Mesenchymal stem cell (in vitro differentiated cells and primary cell): ENCODE results near the gene ZFX.

ENCODE experiments used
- DNase-seq: peaks from one replicate; pipeline ENCODE4 v3.0.0-alpha.2; 2013
- H2AFZ ChIP-seq: one replicate; pipeline ENCODE4 v1.6.1; 2013; ENCODE audit warnings: low read depth, mild to moderate bottlenecking, control low read depth, inconsistent platforms, low read length, moderate library complexity
- H2AK5ac ChIP-seq: 2 replicates; pipeline ENCODE4 v1.6.1; 2013; ENCODE audit warnings: low read length, moderate library complexity, mild to moderate bottlenecking, inconsistent platforms; ENCODE audit not compliant: severe bottlenecking
- H2BK120ac ChIP-seq: one replicate; pipeline ENCODE4 v1.6.1; 2013; ENCODE audit warnings: low read depth, mild to moderate bottlenecking, inconsistent platforms, low read length, moderate library complexity
- H2BK12ac ChIP-seq, 2 experiments: one replicate each; pipeline ENCODE4 v1.6.1; 2013; ENCODE audit warnings: inconsistent platforms in 2 of 2, low read length in 2 of 2, mild to moderate bottlenecking in 2 of 2, moderate library complexity in 2 of 2, control low read depth in 1 of 2
- H2BK15ac ChIP-seq: one replicate; pipeline ENCODE4 v1.6.1; 2013; ENCODE audit warnings: mild to moderate bottlenecking, low read depth, inconsistent platforms; ENCODE audit not compliant: poor library complexity, severe bottlenecking
- H2BK5ac ChIP-seq: 2 replicates; pipeline ENCODE4 v1.6.1; 2013; ENCODE audit warnings: low read depth, mild to moderate bottlenecking, low read length, control low read depth, inconsistent platforms; ENCODE audit not compliant: poor library complexity, severe bottlenecking
- H3K14ac ChIP-seq, 2 experiments: one replicate each; pipeline ENCODE4 v1.6.1; 2013; ENCODE audit warnings: inconsistent platforms in 2 of 2, low read length in 2 of 2, control low read depth in 1 of 2, mild to moderate bottlenecking in 1 of 2, moderate library complexity in 1 of 2
- H3K18ac ChIP-seq, 2 experiments: one replicate each; pipeline ENCODE4 v1.6.1; 2013; ENCODE audit warnings: inconsistent platforms in 2 of 2, low read length in 2 of 2, control low read depth in 1 of 2, low read depth in 1 of 2, mild to moderate bottlenecking in 1 of 2
- H3K23ac ChIP-seq, 2 experiments: one replicate each; pipeline ENCODE4 v1.6.1; 2013; ENCODE audit warnings: inconsistent platforms in 2 of 2, low read length in 2 of 2, mild to moderate bottlenecking in 2 of 2, moderate library complexity in 2 of 2, control low read depth in 1 of 2
- H3K27ac ChIP-seq: 2 replicates; pipeline ENCODE4 v1.5.1; 2013; ENCODE audit warnings: mild to moderate bottlenecking, moderate library complexity, low read length, control low read depth, inconsistent platforms; ENCODE audit not compliant: poor library complexity, severe bottlenecking
- H3K27me3 ChIP-seq, 2 experiments: 2 replicates each; pipeline versions ENCODE4 v1.6.1 to v1.7.0; 2013; ENCODE audit warnings: low read length in 2 of 2, mild to moderate bottlenecking in 2 of 2, moderate library complexity in 2 of 2, control low read depth in 1 of 2, inconsistent platforms in 1 of 2; ENCODE audit not compliant: control insufficient read depth in 1 of 2, insufficient read depth in 1 of 2
- H3K36me3 ChIP-seq, 2 experiments: 2 replicates each; pipeline versions ENCODE4 v1.6.1 to v1.7.0; 2013; ENCODE audit warnings: low read length in 2 of 2, control low read depth in 1 of 2, inconsistent platforms in 1 of 2, low read depth in 1 of 2, mild to moderate bottlenecking in 1 of 2; ENCODE audit not compliant: insufficient read depth in 2 of 2, control insufficient read depth in 1 of 2
- H3K4ac ChIP-seq, 2 experiments: one replicate each; pipeline ENCODE4 v1.6.1; 2013; ENCODE audit warnings: inconsistent platforms in 2 of 2, low read length in 2 of 2, mild to moderate bottlenecking in 2 of 2, moderate library complexity in 2 of 2, control low read depth in 1 of 2, low read depth in 1 of 2
- H3K4me1 ChIP-seq: 2 replicates; pipeline ENCODE4 v1.6.1; 2013; ENCODE audit warnings: low read depth, low read length, control low read depth; ENCODE audit not compliant: control insufficient read depth, insufficient read depth
- H3K4me2 ChIP-seq: 2 replicates; pipeline ENCODE4 v1.6.1; 2013; ENCODE audit warnings: low read length, mild to moderate bottlenecking, inconsistent platforms; ENCODE audit not compliant: poor library complexity, severe bottlenecking
- H3K4me3 ChIP-seq, 2 experiments: 2 replicates each; pipeline versions ENCODE4 v1.5.1 to v1.7.0; 2013; ENCODE audit warnings: low read length in 2 of 2, mild to moderate bottlenecking in 2 of 2, control low read depth in 1 of 2, low read depth in 1 of 2; ENCODE audit not compliant: insufficient read depth in 1 of 2
- H3K79me1 ChIP-seq: replicated peaks from 2 replicates; pipeline ENCODE4 v1.6.1; 2013; ENCODE audit warnings: mild to moderate bottlenecking, control low read depth, low read length, inconsistent platforms; ENCODE audit not compliant: poor library complexity, severe bottlenecking
- H3K9ac ChIP-seq: 2 replicates; pipeline ENCODE4 v1.7.0; 2013; ENCODE audit warnings: mild to moderate bottlenecking, low read length, moderate library complexity
- H3K9me3 ChIP-seq: 2 replicates; pipeline ENCODE4 v1.7.0; 2013; ENCODE audit warnings: mild to moderate bottlenecking, low read length; ENCODE audit not compliant: control insufficient read depth
- H4K8ac ChIP-seq: one replicate; pipeline ENCODE4 v1.6.1; 2013; ENCODE audit warnings: inconsistent platforms, mild to moderate bottlenecking, low read length, moderate library complexity
- H4K91ac ChIP-seq: one replicate; pipeline ENCODE4 v1.6.1; 2013; ENCODE audit warnings: mild to moderate bottlenecking, low read length, inconsistent platforms
- WGBS: methylation state at CpG from one replicate; pipeline ENCODE4 v1.1.7; 2013; ENCODE audit warnings: mixed read lengths; 5-methylcytosine and 5-hydroxymethylcytosine counted together

The ZFX gene

DNA sequence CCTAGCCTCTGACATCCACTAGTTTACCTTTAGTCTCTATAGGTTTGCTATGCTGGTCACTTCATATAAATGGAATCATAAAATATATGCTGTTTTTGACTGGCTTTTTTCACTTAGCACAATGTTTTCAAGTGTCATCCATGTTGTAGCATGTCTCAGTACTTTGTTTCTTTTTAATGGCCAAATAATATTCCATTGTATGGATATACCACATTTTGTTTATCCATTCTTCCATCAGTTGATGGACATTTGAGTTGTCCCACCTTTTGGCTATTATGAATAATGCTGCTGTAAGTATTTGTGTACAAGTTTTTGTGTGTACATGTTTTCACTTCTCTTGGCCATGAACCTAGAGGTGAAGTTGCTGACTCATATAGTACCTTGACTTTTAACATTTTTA lies 75.7 kb downstream of the ZFX start:
- H3K9me3 ChIP-seq = peaks cover 8% of the 10 kb centered on the region
- H3K14ac ChIP-seq = no peak overlapping the region
- H4K8ac ChIP-seq = no peak overlapping the region
- H2AK5ac ChIP-seq = no peak overlapping the region
- no peak overlapping the region for H2BK12ac ChIP-seq
- no peak overlapping the region for H2BK15ac ChIP-seq
- no peak for DNase-seq
- H3K27me3 ChIP-seq = no peaks in the 10 kb centered on the region
- no peak overlapping the region for H2BK5ac ChIP-seq
- no peak overlapping the region for H2BK120ac ChIP-seq
- no peak overlapping the region for H3K4me2 ChIP-seq
- H3K4me3 ChIP-seq = no peak overlapping the region
- no peak overlapping the region for H3K18ac ChIP-seq
- H4K91ac ChIP-seq = no peak overlapping the region
- H3K36me3 ChIP-seq = no peaks in the 10 kb centered on the region
- H3K27ac ChIP-seq = no peak overlapping the region
- H3K4ac ChIP-seq = no peak overlapping the region
- no peak overlapping the region for H2AFZ ChIP-seq
- no peak overlapping the region for H3K9ac ChIP-seq
- no peaks in the 10 kb centered on the region for H3K4me1 ChIP-seq
- H3K79me1 ChIP-seq = no peaks in the 10 kb centered on the region
- H3K23ac ChIP-seq = no peak overlapping the region

DNA sequence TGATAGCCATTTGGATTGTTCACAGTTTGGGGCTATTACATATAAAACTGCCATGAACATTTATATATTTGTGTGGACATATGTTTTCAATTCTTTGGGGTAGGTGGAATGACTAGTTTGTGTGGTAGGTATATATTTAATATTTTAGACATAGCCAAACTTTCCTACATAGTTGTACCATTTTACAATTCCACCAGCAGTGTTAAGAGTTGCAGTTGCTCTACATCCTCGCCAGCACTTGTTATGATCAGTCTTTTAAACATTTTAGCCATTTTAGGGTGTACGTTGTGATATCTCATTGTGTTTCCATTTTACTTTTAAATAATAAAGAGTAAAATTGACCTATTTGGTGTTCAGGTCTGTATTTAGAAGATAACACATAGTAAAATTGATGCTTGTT lies 76.6 kb downstream of the ZFX start:
- Histone ChIP-seq H3K4ac (no peak overlapping the region), H3K79me1 (no peaks in the 10 kb centered on the region), H3K4me1 (no peaks in the 10 kb centered on the region), H3K4me2 (no peak overlapping the region), H3K27me3 (no peaks in the 10 kb centered on the region), H4K8ac (no peak overlapping the region), H2AFZ (no peak overlapping the region), H3K9ac (no peak overlapping the region), H4K91ac (no peak overlapping the region), H3K27ac (no peak overlapping the region), H3K23ac (no peak overlapping the region), H2BK15ac (no peak overlapping the region), H3K18ac (no peak overlapping the region), H2BK5ac (no peak overlapping the region), H2AK5ac (no peak overlapping the region), H3K9me3 (peaks cover 8% of the 10 kb centered on the region), H3K4me3 (no peak overlapping the region), H2BK12ac (no peak overlapping the region), H2BK120ac (no peak overlapping the region), H3K14ac (no peak overlapping the region), H3K36me3 (no peaks in the 10 kb centered on the region)
- no peak for DNase-seq
- no CpG with 5 or more reads among the region's 2 CpGs for WGBS

GRCh38 chrX:24228596-24228995 lies 79.1 kb downstream of the ZFX start:
- no peak overlapping the region for H3K14ac ChIP-seq
- no peaks in the 10 kb centered on the region for H3K4me1 ChIP-seq
- H3K36me3 ChIP-seq = no peaks in the 10 kb centered on the region
- H3K9ac ChIP-seq = no peak overlapping the region
- H3K23ac ChIP-seq = no peak overlapping the region
- H2BK15ac ChIP-seq = no peak overlapping the region
- no peak overlapping the region for H3K27ac ChIP-seq
- no peak overlapping the region for H4K91ac ChIP-seq
- peaks cover 8% of the 10 kb centered on the region for H3K9me3 ChIP-seq
- H2AK5ac ChIP-seq = no peak overlapping the region
- H2BK5ac ChIP-seq = no peak overlapping the region
- H3K4me2 ChIP-seq = no peak overlapping the region
- H2AFZ ChIP-seq = no peak overlapping the region
- no peak overlapping the region for H4K8ac ChIP-seq
- no peaks in the 10 kb centered on the region for H3K27me3 ChIP-seq
- no peak overlapping the region for H2BK12ac ChIP-seq
- no peak overlapping the region for H3K4me3 ChIP-seq
- 95% methylated on average over 5 of the region's 5 CpGs for WGBS
- DNase-seq = no peak
- H3K18ac ChIP-seq = no peak overlapping the region
- no peaks in the 10 kb centered on the region for H3K79me1 ChIP-seq
- no peak overlapping the region for H3K4ac ChIP-seq
- H2BK120ac ChIP-seq = no peak overlapping the region

- no peak overlapping the region for H4K8ac ChIP-seq
- H2AFZ ChIP-seq = no peak overlapping the region
- H3K36me3 ChIP-seq = no peaks in the 10 kb centered on the region
- H4K91ac ChIP-seq = no peak overlapping the region
- no peak overlapping the region for H3K9ac ChIP-seq
- H3K14ac ChIP-seq = no peak overlapping the region
- H3K4me3 ChIP-seq = no peak overlapping the region
- H2BK12ac ChIP-seq = no peak overlapping the region
- no peak overlapping the region for H3K4me2 ChIP-seq
- H3K27ac ChIP-seq = no peak overlapping the region
- peaks cover 8% of the 10 kb centered on the region for H3K9me3 ChIP-seq
- no peak overlapping the region for H2BK120ac ChIP-seq
- no peak overlapping the region for H3K4ac ChIP-seq
- no peak overlapping the region for H2BK5ac ChIP-seq
- H3K79me1 ChIP-seq = no peaks in the 10 kb centered on the region
- H2BK15ac ChIP-seq = no peak overlapping the region
- H3K23ac ChIP-seq = no peak overlapping the region
- H3K27me3 ChIP-seq = no peaks in the 10 kb centered on the region
- no peak for DNase-seq
- 88% methylated on average over 2 of the region's 10 CpGs for WGBS
- H2AK5ac ChIP-seq = no peak overlapping the region
- H3K18ac ChIP-seq = no peak overlapping the region
- H3K4me1 ChIP-seq = no peaks in the 10 kb centered on the region
These were observed 79.9 kb downstream of the ZFX start for GRCh38 chrX:24229400-24229879.
